Vagina (tissue), 2 donors: ENCODE measurements around the gene RETREG1.

Source experiments
- POLR2A ChIP-seq, 2 donors: fragments of 450-650 bp; IDR thresholded peaks; one replicate each; pipeline ENCODE4 v1.6.1; 2017; ENCODE audit warnings: antibody characterized with exemption in 2 of 2, mild to moderate bottlenecking in 2 of 2, moderate library complexity in 2 of 2
- POLR2AphosphoS5 ChIP-seq, 2 donors: sonication (generic); formaldehyde crosslinking; IDR thresholded peaks; one replicate each; pipeline ENCODE4 v1.9.0; 2017; ENCODE audit warnings: antibody characterized with exemption in 2 of 2, mild to moderate bottlenecking in 2 of 2, low read depth in 1 of 2; ENCODE audit not compliant: insufficient read depth in 1 of 2
- TF ChIP-seq, protein P1 (sequence below), 3 experiments: fragments of 450-650 bp in 2 of 3; fragments of 200-600 bp in 1 of 3; sonication (generic) in 1 of 3; IDR thresholded peaks; one replicate each; pipeline ENCODE4 v1.5.1; 2017 to 2019; ENCODE audit warnings: antibody characterized with exemption in 3 of 3, mild to moderate bottlenecking in 2 of 3, moderate library complexity in 2 of 3

DNA sequence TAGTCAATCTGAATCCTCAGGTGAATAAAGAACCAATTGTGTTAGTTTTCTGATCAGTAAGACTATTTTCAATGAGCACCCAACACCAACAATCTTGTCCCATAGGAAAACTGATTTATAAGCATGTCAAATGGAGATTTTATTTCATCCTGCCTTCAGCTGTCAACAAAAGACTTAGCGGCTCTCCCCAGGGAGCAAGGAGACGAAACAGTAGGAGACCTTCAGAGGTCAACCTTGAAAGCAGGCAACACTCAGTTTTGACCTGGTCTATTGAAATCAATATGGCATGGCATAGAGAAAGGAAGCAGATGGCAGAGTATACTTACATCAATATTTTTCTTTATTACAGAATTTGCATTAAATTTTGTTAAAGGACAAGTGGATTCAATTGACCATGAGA is 185.3 kb downstream of the RETREG1 start:
- TF ChIP-seq, protein P1, sequence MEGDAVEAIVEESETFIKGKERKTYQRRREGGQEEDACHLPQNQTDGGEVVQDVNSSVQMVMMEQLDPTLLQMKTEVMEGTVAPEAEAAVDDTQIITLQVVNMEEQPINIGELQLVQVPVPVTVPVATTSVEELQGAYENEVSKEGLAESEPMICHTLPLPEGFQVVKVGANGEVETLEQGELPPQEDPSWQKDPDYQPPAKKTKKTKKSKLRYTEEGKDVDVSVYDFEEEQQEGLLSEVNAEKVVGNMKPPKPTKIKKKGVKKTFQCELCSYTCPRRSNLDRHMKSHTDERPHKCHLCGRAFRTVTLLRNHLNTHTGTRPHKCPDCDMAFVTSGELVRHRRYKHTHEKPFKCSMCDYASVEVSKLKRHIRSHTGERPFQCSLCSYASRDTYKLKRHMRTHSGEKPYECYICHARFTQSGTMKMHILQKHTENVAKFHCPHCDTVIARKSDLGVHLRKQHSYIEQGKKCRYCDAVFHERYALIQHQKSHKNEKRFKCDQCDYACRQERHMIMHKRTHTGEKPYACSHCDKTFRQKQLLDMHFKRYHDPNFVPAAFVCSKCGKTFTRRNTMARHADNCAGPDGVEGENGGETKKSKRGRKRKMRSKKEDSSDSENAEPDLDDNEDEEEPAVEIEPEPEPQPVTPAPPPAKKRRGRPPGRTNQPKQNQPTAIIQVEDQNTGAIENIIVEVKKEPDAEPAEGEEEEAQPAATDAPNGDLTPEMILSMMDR (IDR thresholded peaks at IDR 0.05), result no peak
- TF ChIP-seq POLR2AphosphoS5 (IDR thresholded peaks at IDR 0.05; ENCODE audit: insufficient read depth in 1 of 2, low read depth in 1 of 2) (no peak), POLR2A (IDR thresholded peaks at IDR 0.05) (no peak)
